AG04450 (cell line): Measurements from ENCODE around the gene EFHD1. TPM values are rescaled to one million over a fixed set of nuclear protein-coding genes. Genes with fewer than 3 reads are reported as not detected.

Source experiments
- CTCF ChIA-PET: fragments of 300-600, 350-600 bp; formaldehyde crosslinking; extraction: SDS; loops from one replicate; lab custom pipeline; 2022; ENCODE audit warnings: antibody characterized with exemption, inconsistent platforms; lab: Charles Lee
- POLR2A ChIA-PET: fragments of 350-600 bp; formaldehyde crosslinking; extraction: SDS; loops from one replicate; lab custom pipeline; 2021; ENCODE audit warnings: antibody characterized with exemption, inconsistent platforms; lab: Yijun Ruan, JAX
- DNase-seq: peaks from one replicate; pipeline ENCODE4 v3.0.0-alpha.2; 2011; ENCODE audit warnings: low read depth, low spot score
- H3K27ac ChIP-seq: one replicate; pipeline ENCODE4 v1.5.1; 2012; ENCODE audit warnings: low read depth, low read length, control low read depth
- H3K27me3 ChIP-seq: one replicate; pipeline ENCODE4 v1.6.0; 2012; ENCODE audit warnings: low read length; ENCODE audit not compliant: control insufficient read depth, insufficient read depth
- H3K4me3 ChIP-seq: 2 replicates; pipeline ENCODE4 v1.5.1; 2011; ENCODE audit warnings: mild to moderate bottlenecking, low read depth, low read length, control low read depth
- H3K9me3 ChIP-seq: 2 replicates; pipeline ENCODE4 v1.5.1; 2012; ENCODE audit warnings: low read length; ENCODE audit not compliant: control insufficient read depth, insufficient read depth
- CTCF ChIP-seq: IDR thresholded peaks from 2 replicates; pipeline ENCODE4 v1.5.1; 2011; ENCODE audit warnings: low read depth, low read length, control low read depth, inconsistent platforms
- polyA plus RNA-seq: library from polyadenylated mRNA; depleted of rRNA; stranded (reverse); fragments of >200 nt; gene quantifications from 2 replicates; pipeline ENCODE4 v1.2.3, GENCODE V29; 2011; rRNA removed
- small RNA-seq: library from RNA; depleted of rRNA; stranded (forward); fragments of <200 nt; gene quantifications from one replicate; pipeline ENCODE3, GENCODE V24; 2012; ENCODE audit warnings: low read depth; ENCODE audit not compliant: insufficient read length

EFHD1 gene
- polyA plus RNA-seq, 1 experiment, result 0.05 TPM

GRCh38 chr2:232721882-232722281, 88.5 kb downstream of the EFHD1 start:
- no peak for DNase-seq
- ChIA-PET POLR2A (no interaction called here), CTCF (no interaction called here)
- H3K4me3 ChIP-seq, result no peak overlapping the region
- no peak overlapping the region for H3K27ac ChIP-seq
- no peaks in the 10 kb centered on the region for H3K27me3 ChIP-seq
- no peaks in the 10 kb centered on the region for H3K9me3 ChIP-seq
- TF ChIP-seq CTCF, result no peak

DNA sequence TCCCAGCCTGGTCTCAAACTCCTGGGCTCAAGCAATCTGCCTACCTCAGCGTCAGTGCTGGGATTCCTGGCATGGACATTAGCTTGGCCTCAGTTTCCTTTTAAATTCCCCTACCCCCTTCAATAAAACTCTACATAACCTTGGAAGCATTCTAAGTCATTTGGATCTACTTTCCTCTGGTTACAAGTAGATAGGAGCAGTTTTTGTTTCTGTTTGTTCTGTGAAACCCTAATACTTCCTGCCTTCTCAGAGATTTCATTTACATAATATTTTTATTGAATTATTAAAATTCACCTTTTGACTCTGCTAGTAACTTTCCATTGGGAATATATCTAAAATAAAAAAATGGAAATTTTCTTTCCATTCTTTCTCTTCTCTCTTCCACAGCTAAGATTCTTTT, 89.6 kb downstream of the EFHD1 start:
- ChIA-PET POLR2A (no interaction called here), CTCF (interaction anchor here (0.7 kb wide), 1 partner anchor 94 kb away, joined by 3 read pairs; no protein-coding TSS in a partner anchor)
- no peak for DNase-seq
- no peak overlapping the region for H3K4me3 ChIP-seq
- H3K9me3 ChIP-seq, result no peaks in the 10 kb centered on the region
- TF ChIP-seq CTCF, result no peak
- no peaks in the 10 kb centered on the region for H3K27me3 ChIP-seq
- no peak overlapping the region for H3K27ac ChIP-seq

- no peak for DNase-seq
- H3K27me3 ChIP-seq, result no peaks in the 10 kb centered on the region
- ChIA-PET CTCF (no interaction called here), POLR2A (no interaction called here)
- no peak overlapping the region for H3K27ac ChIP-seq
- no peak for TF ChIP-seq CTCF
- H3K4me3 ChIP-seq, result no peak overlapping the region
- H3K9me3 ChIP-seq, result no peaks in the 10 kb centered on the region
Observed at GRCh38 chr2:232728785-232729184, 95.4 kb downstream of the EFHD1 start.

GRCh38 chr2:232731470-232731869, 98.1 kb downstream of the EFHD1 start:
- POLR2A ChIA-PET, result no interaction called here
- H3K4me3 ChIP-seq, result no peak overlapping the region
- H3K9me3 ChIP-seq, result no peaks in the 10 kb centered on the region
- TF ChIP-seq CTCF, result no peak
- CTCF ChIA-PET, result interaction anchor here (0.6 to 1.3 kb wide), 3 partner anchors 13 to 287 kb away, joined by 3 read pairs; no protein-coding TSS in a partner anchor
- no peak for DNase-seq
- no peaks in the 10 kb centered on the region for H3K27me3 ChIP-seq
- H3K27ac ChIP-seq, result no peak overlapping the region

Small RNA genes lying within 50 kb of the gene (small RNA-seq; reads per million reads assigned to genes)
- not detected for gene RN7SL359P

Other genes starting within 250 kb of the EFHD1 start
- gene ALPG, start 226.8 kb upstream of the EFHD1 start, polyA plus RNA-seq, result not detected in 2 replicates
- gene ALPI, start 177.5 kb upstream of the EFHD1 start, polyA plus RNA-seq, result not detected in 2 replicates
- not detected in 2 replicates for gene ECEL1, start 145.8 kb upstream of the EFHD1 start, polyA plus RNA-seq
- not detected in 2 replicates for gene PRSS56, start 113.2 kb upstream of the EFHD1 start, polyA plus RNA-seq
- gene CHRND, start 107.4 kb upstream of the EFHD1 start, polyA plus RNA-seq, result not detected in 2 replicates
- gene CHRNG, start 93.9 kb upstream of the EFHD1 start, polyA plus RNA-seq, result not detected in 2 replicates
- gene TIGD1, start 83.0 kb upstream of the EFHD1 start, polyA plus RNA-seq, result 3.6 and 4.3 TPM in 2 replicates
- 40.5 and 47.7 TPM in 2 replicates for gene EIF4E2, start 82.9 kb upstream of the EFHD1 start, polyA plus RNA-seq
- 28.8 and 34.6 TPM in 2 replicates for gene GIGYF2, start 63.7 kb downstream of the EFHD1 start, polyA plus RNA-seq
- 0.02 TPM in 1 of 2 replicates, not detected in the other for gene KCNJ13, start 143.0 kb downstream of the EFHD1 start, polyA plus RNA-seq
- gene SNORC, start 236.7 kb downstream of the EFHD1 start, polyA plus RNA-seq, result 0.48 and 0.78 TPM in 2 replicates